Gastrocnemius medialis (tissue), 4 donors: Measurements from ENCODE around the gene MTG2. TPM values are rescaled to one million over a fixed set of nuclear protein-coding genes. Genes with fewer than 3 reads are reported as not detected.

ENCODE experiments used
- ATAC-seq, 2 donors: fragments of 150-250 bp; one replicate each; pipeline ENCODE4 v1.9.1; 2016
- DNase-seq, 2 donors: peaks; one replicate each; pipeline ENCODE4 v3.0.0-alpha.2; 2019
- H3K27ac ChIP-seq, 4 donors: fragments of 200-600 bp; sonication (generic); 1 replicate in 1 of 4; 2 replicates in 3 of 4; pipeline ENCODE4 v1.5.1; 2016 to 2018; ENCODE audit warnings: mild to moderate bottlenecking in 2 of 4, moderate library complexity in 1 of 4
- H3K27me3 ChIP-seq, 3 donors: fragments of 200-600 bp; sonication (generic) in 2 of 3; 1 replicate in 1 of 3; 2 replicates in 2 of 3; pipeline versions ENCODE4 v1.5.1 to v1.6.0; 2016 to 2019; ENCODE audit warnings: mild to moderate bottlenecking in 1 of 3, moderate library complexity in 1 of 3
- H3K36me3 ChIP-seq, 2 donors: fragments of 200-600 bp; sonication (generic) in 1 of 2; one replicate each; pipeline ENCODE4 v1.5.1; 2017 to 2018
- H3K4me1 ChIP-seq, 2 donors: fragments of 200-600 bp; sonication (generic) in 1 of 2; one replicate each; pipeline ENCODE4 v1.5.1; 2016 to 2017; ENCODE audit warnings: mild to moderate bottlenecking in 2 of 2
- H3K4me3 ChIP-seq, 4 donors: fragments of 200-600 bp; sonication (generic) in 3 of 4; 1 replicate in 1 of 4; 2 replicates in 3 of 4; pipeline ENCODE4 v1.5.1; 2016 to 2019; ENCODE audit warnings: mild to moderate bottlenecking in 2 of 4
- H3K9me3 ChIP-seq, 3 donors: fragments of 200-600 bp; sonication (generic) in 2 of 3; 1 replicate in 1 of 3; 2 replicates in 2 of 3; pipeline ENCODE4 v1.5.1; 2016 to 2019
- CTCF ChIP-seq, 5 experiments: fragments of 450-650 bp in 3 of 5; fragments of 200-600 bp in 2 of 5; sonication (generic) in 2 of 5; IDR thresholded peaks in 4 of 5; conservative IDR thresholded peaks in 1 of 5; 1 replicate in 4 of 5; 2 replicates in 1 of 5; pipeline ENCODE4 v1.5.1; 2016 to 2019; ENCODE audit warnings: antibody characterized with exemption in 5 of 5, mild to moderate bottlenecking in 3 of 5, moderate library complexity in 3 of 5
- POLR2A ChIP-seq, 2 donors: fragments of 450-650 bp; IDR thresholded peaks; one replicate each; pipeline ENCODE4 v1.6.1; 2017; ENCODE audit warnings: antibody characterized with exemption in 2 of 2, mild to moderate bottlenecking in 2 of 2, moderate library complexity in 2 of 2
- in situ Hi-C, 4 donors: fragments of 200-750 bp; cut with MboI; loops; one replicate each; pipeline versions ENCODE4 v1.15.0 to v1.8.0; 2017; ENCODE audit warnings: low sequenced_read_pairs in 4 of 4
- intact Hi-C: fragments of 100-400 bp; cut with DNase I; formaldehyde crosslinking; loops from one replicate; pipeline ENCODE4 v1.15.1; 2023; ENCODE audit warnings: low total_unique reads
- total RNA-seq, 4 donors: library from RNA; depleted of rRNA; stranded (reverse); fragments of >200 nt; gene quantifications; one replicate each; pipeline versions ENCODE4 v1.1.0 to v1.2.3, GENCODE V29; 2016

The MTG2 gene
- total RNA-seq, 4 donors from 2014 or later: 21.0 to 50.8 (median 29.3) TPM

GRCh38 chr20:62156592-62157386 lies 26.0 kb upstream of the MTG2 start:
- H3K4me3 ChIP-seq: no peak overlapping the region
- H3K27ac ChIP-seq: no peak overlapping the region
- intact Hi-C loops (loop anchor here (2.0 kb wide), 1 partner anchor 146 kb away; no protein-coding TSS in a partner anchor), in situ Hi-C loops (no loop called here)
- H3K27me3 ChIP-seq: no peaks in the 10 kb centered on the region
- peaks cover 7 to 27% of the 10 kb centered on the region in 2 donors for H3K4me1 ChIP-seq
- H3K9me3 ChIP-seq: no peaks in the 10 kb centered on the region
- no peak for TF ChIP-seq POLR2A (IDR thresholded peaks at IDR 0.05)
- peak; percentile 30 to 78 (median 66) for TF ChIP-seq CTCF (IDR thresholded peaks at IDR 0.05 in 4 of 5, conservative IDR thresholded peaks at IDR 0.05 in 1 of 5)
- peaks cover 0 to 8% of the 10 kb centered on the region in 2 donors for H3K36me3 ChIP-seq
- ATAC-seq (peak; percentile 75 to 76), DNase-seq (peak in 1 of 2 donors; percentile 54)

GRCh38 chr20:62157387-62158087 lies 25.3 kb upstream of the MTG2 start:
- Histone ChIP-seq H3K4me1 (peaks cover 7 to 27% of the 10 kb centered on the region in 2 donors), H3K27me3 (no peaks in the 10 kb centered on the region), H3K36me3 (peaks cover 0 to 11% of the 10 kb centered on the region in 2 donors), H3K9me3 (no peaks in the 10 kb centered on the region), H3K4me3 (no peak overlapping the region), H3K27ac (no peak overlapping the region)
- intact Hi-C loops: loop anchor here (2.0 kb wide), 1 partner anchor 147 kb away; no protein-coding TSS in a partner anchor
- ATAC-seq: no peak
- no peak for DNase-seq
- no peak for TF ChIP-seq CTCF (IDR thresholded peaks at IDR 0.05 in 4 of 5, conservative IDR thresholded peaks at IDR 0.05 in 1 of 5)
- TF ChIP-seq POLR2A (IDR thresholded peaks at IDR 0.05): no peak
- in situ Hi-C loops: no loop called here

GRCh38 chr20:62158088-62158400 lies 24.8 kb upstream of the MTG2 start:
- H3K9me3 ChIP-seq: no peaks in the 10 kb centered on the region
- no peak for DNase-seq
- ATAC-seq: no peak
- in situ Hi-C loops: no loop called here
- H3K36me3 ChIP-seq: peaks cover 0 to 16% of the 10 kb centered on the region in 2 donors
- TF ChIP-seq CTCF (IDR thresholded peaks at IDR 0.05 in 4 of 5, conservative IDR thresholded peaks at IDR 0.05 in 1 of 5) (no peak), POLR2A (IDR thresholded peaks at IDR 0.05) (no peak)
- H3K4me1 ChIP-seq: peaks cover 7 to 27% of the 10 kb centered on the region in 2 donors
- intact Hi-C loops: no loop called here
- no peak overlapping the region for H3K27ac ChIP-seq
- H3K27me3 ChIP-seq: no peaks in the 10 kb centered on the region
- no peak overlapping the region for H3K4me3 ChIP-seq

- ATAC-seq (no peak), DNase-seq (no peak)
- Histone ChIP-seq H3K9me3 (no peaks in the 10 kb centered on the region), H3K27me3 (no peaks in the 10 kb centered on the region), H3K4me3 (no peak overlapping the region), H3K27ac (no peak overlapping the region), H3K36me3 (peaks cover 0 to 21% of the 10 kb centered on the region in 2 donors), H3K4me1 (peaks cover 7 to 27% of the 10 kb centered on the region in 2 donors)
- in situ Hi-C loops (no loop called here), intact Hi-C loops (no loop called here)
- TF ChIP-seq POLR2A (IDR thresholded peaks at IDR 0.05) (no peak), CTCF (IDR thresholded peaks at IDR 0.05 in 4 of 5, conservative IDR thresholded peaks at IDR 0.05 in 1 of 5) (no peak)
These were observed 24.3 kb upstream of the MTG2 start for GRCh38 chr20:62158541-62158940.
